ENCODE measurements around the gene TSPOAP1. TPM values are rescaled to one million over a fixed set of nuclear protein-coding genes. Genes with fewer than 3 reads are reported as not detected.

The TSPOAP1 gene
- total RNA-seq, 1 experiment from 2014 or later: 10.9 TPM

GRCh38 chr17:58285422-58285810 is 43.2 kb downstream of the TSPOAP1 start:
- peaks cover 20% of the 10 kb centered on the region for H3K4me1 Mint-ChIP-seq
- ATAC-seq (no peak), DNase-seq (ENCODE audit: low spot score) (no peak)
- H3K9me3 Mint-ChIP-seq: no peaks in the 10 kb centered on the region
- no peak overlapping the region for H3K27ac Mint-ChIP-seq
- no peaks in the 10 kb centered on the region for H3K36me3 Mint-ChIP-seq
- POLR2A ChIA-PET: no interaction called here
- CTCF ChIA-PET: interaction anchor here (1.0 to 2.1 kb wide), 10 partner anchors 16 to 132 kb away, joined by 3 to 27 read pairs (median 8); partner anchors contain the start of genes MKS1 and RNF43
- no peak for TF ChIP-seq NFYB (CRISPR knock-in tag; conservative IDR thresholded peaks at IDR 0.05; ENCODE audit: low read depth)
- TF ChIP-seq NR3C1 (CRISPR knock-in tag; conservative IDR thresholded peaks at IDR 0.05; ENCODE audit: low read depth): no peak
- no peak for TF ChIP-seq NR1H2 (CRISPR knock-in tag; IDR thresholded peaks at IDR 0.05)
- no peak for TF ChIP-seq FOXP1 (CRISPR knock-in tag; IDR thresholded peaks at IDR 0.05; ENCODE audit: borderline replicate concordance)
- TF ChIP-seq IRF2 (CRISPR knock-in tag; IDR thresholded peaks at IDR 0.05; ENCODE audit: borderline replicate concordance, low read depth): no peak
- TF ChIP-seq ATF1 (CRISPR knock-in tag; IDR thresholded peaks at IDR 0.05): no peak
- no peak for TF ChIP-seq PRRX2 (CRISPR knock-in tag; IDR thresholded peaks at IDR 0.05)
- TF ChIP-seq TCF7 (CRISPR knock-in tag; IDR thresholded peaks at IDR 0.05; ENCODE audit: low read depth): no peak
- TF ChIP-seq E2F4 (CRISPR knock-in tag; IDR thresholded peaks at IDR 0.05; ENCODE audit: borderline replicate concordance, low read depth): no peak
- no peak for TF ChIP-seq ZNF512 (CRISPR knock-in tag; IDR thresholded peaks at IDR 0.05; ENCODE audit: borderline replicate concordance)
- TF ChIP-seq HMGA2 (CRISPR knock-in tag; IDR thresholded peaks at IDR 0.05): no peak
- TF ChIP-seq ZNF138 (CRISPR knock-in tag; conservative IDR thresholded peaks at IDR 0.05): no peak
- TF ChIP-seq FOXK1 (CRISPR knock-in tag; IDR thresholded peaks at IDR 0.05): no peak
- TF ChIP-seq FOXJ3 (CRISPR knock-in tag; IDR thresholded peaks at IDR 0.05; ENCODE audit: borderline replicate concordance): no peak
- TF ChIP-seq MAX (CRISPR knock-in tag; IDR thresholded peaks at IDR 0.05): no peak
- no peak for TF ChIP-seq PRDM15 (CRISPR knock-in tag; IDR thresholded peaks at IDR 0.05)
- no peak for TF ChIP-seq ZBTB43 (CRISPR knock-in tag; IDR thresholded peaks at IDR 0.05)
- no peak for TF ChIP-seq ERG (CRISPR knock-in tag; IDR thresholded peaks at IDR 0.05)
- no peak for TF ChIP-seq CREB1 (CRISPR knock-in tag; IDR thresholded peaks at IDR 0.05)
- TF ChIP-seq HMGXB4 (CRISPR knock-in tag; IDR thresholded peaks at IDR 0.05): no peak
- peaks cover 2% of the 10 kb centered on the region for H3K27me3 Mint-ChIP-seq (ENCODE audit: low read depth)
- H3K4me3 Mint-ChIP-seq: no peak overlapping the region

Data from WTC11 (cell line).